HG03571 (cell line): ENCODE results near the gene DNAH6.
"Not testable (repeated sequence)": the region's sequence is repeated elsewhere in the genome, so short reads cannot be mapped to it uniquely, and the experiment has no call there.

ENCODE experiments used
- ATAC-seq: cut with Tn5 transposase; IDR thresholded peaks from one replicate; pipeline ENCODE4 v1.9.1; 2021; ENCODE audit not compliant: unreplicated experiment

DNAH6 gene

GRCh38 chr2:84516234-84516986 is at the start of gene DNAH6:
Gene DNAH6 (plus strand): TSS chr2:84516498. CDS start chr2:84517827, 1,329 bp downstream.
- peak; percentile 95 for ATAC-seq

- no peak for ATAC-seq
Measured at GRCh38 chr2:84467389-84467788, 48.9 kb upstream of the DNAH6 start.

- ATAC-seq = not testable (repeated sequence)
Measured at GRCh38 chr2:84472423-84472822, 43.9 kb upstream of the DNAH6 start.

- ATAC-seq = no peak
Measured at GRCh38 chr2:84472856-84473565, 43.3 kb upstream of the DNAH6 start.

- ATAC-seq = no peak
Measured at GRCh38 chr2:84474176-84474575, 42.1 kb upstream of the DNAH6 start.

GRCh38 chr2:84477886-84478285 is 38.4 kb upstream of the DNAH6 start:
- no peak for ATAC-seq

GRCh38 chr2:84478867-84479266 is 37.4 kb upstream of the DNAH6 start:
- no peak for ATAC-seq

GRCh38 chr2:84481702-84482101 is 34.6 kb upstream of the DNAH6 start:
- ATAC-seq = no peak

- no peak for ATAC-seq
Measured at GRCh38 chr2:84482603-84483002, 33.7 kb upstream of the DNAH6 start.

- ATAC-seq = no peak
Measured at GRCh38 chr2:84483320-84483719, 33.0 kb upstream of the DNAH6 start.

GRCh38 chr2:84486441-84487115 is 29.7 kb upstream of the DNAH6 start:
- ATAC-seq = no peak

GRCh38 chr2:84487298-84487996 is 28.9 kb upstream of the DNAH6 start:
- no peak for ATAC-seq

GRCh38 chr2:84491256-84491655 is 25.0 kb upstream of the DNAH6 start:
- ATAC-seq = no peak

- ATAC-seq = no peak
Measured at GRCh38 chr2:84491741-84492140, 24.6 kb upstream of the DNAH6 start.

GRCh38 chr2:84492571-84492970 is 23.7 kb upstream of the DNAH6 start:
- no peak for ATAC-seq

- no peak for ATAC-seq
Measured at GRCh38 chr2:84493514-84493913, 22.8 kb upstream of the DNAH6 start.

GRCh38 chr2:84494070-84494469 is 22.2 kb upstream of the DNAH6 start:
- ATAC-seq = no peak

- peak; percentile 66 for ATAC-seq
Measured at GRCh38 chr2:84495539-84496146, 20.7 kb upstream of the DNAH6 start.

- no peak for ATAC-seq
Measured at GRCh38 chr2:84496386-84496785, 19.9 kb upstream of the DNAH6 start.

- ATAC-seq = no peak
Measured at GRCh38 chr2:84497285-84497684, 19.0 kb upstream of the DNAH6 start.
